K562 (cell line): ENCODE results near the gene CELF4. TPM values are rescaled to one million over a fixed set of nuclear protein-coding genes. Genes with fewer than 3 reads are reported as not detected.

Source experiments
- ATAC-seq: fragments of 200-7000 bp; cut with Tn5 transposase; 3 replicates; pipeline ENCODE4 v1.9.1; 2020; ENCODE audit warnings: moderate library complexity
- BruUV-seq: library from RNA; stranded (reverse); fragments of 400-500 nt; replicated peaks from 2 replicates; lab custom pipeline; 2021; lab: Mats Ljungman, UMichigan
- CTCF ChIA-PET: fragments of 300-600 bp; formaldehyde crosslinking; extraction: SDS; loops from one replicate; lab custom pipeline; 2021; ENCODE audit warnings: low intra/inter-chr PET ratio; lab: Yijun Ruan, JAX
- POLR2A ChIA-PET: fragments of 300-600, 350-650 bp; sonication (Branson Sonifier 250); formaldehyde crosslinking; extraction: SDS; loops from one replicate; lab custom pipeline; 2021; ENCODE audit warnings: antibody characterized with exemption, inconsistent platforms; lab: Yijun Ruan, JAX
- DNase-seq, 4 experiments: peaks; one replicate each; pipeline versions ENCODE4 v3.0.0 to v3.0.0-alpha.2; 2011 to 2018; ENCODE audit warnings: low spot score in 3 of 4, mixed read lengths in 3 of 4; ENCODE audit errors: extremely low read depth in 1 of 4
- FAIRE-seq: peaks from 2 replicates; lab custom pipeline; 2011; peaks lifted over from hg19 to GRCh38; lab: Jason Lieb, UNC
- H2AFZ ChIP-seq: 2 replicates; pipeline ENCODE4 v1.6.0; 2011; ENCODE audit warnings: low read depth, low read length, control low read depth, inconsistent platforms
- H3K27ac ChIP-seq: fragments of 200-600 bp; 3 replicates; pipeline ENCODE4 v1.8.0; 2011; ENCODE audit warnings: low read depth, mild to moderate bottlenecking, control low read depth, inconsistent platforms, low read length, moderate library complexity, mixed read lengths; ENCODE audit errors: extremely low read depth
- H3K27me3 ChIP-seq, 2 experiments: fragments of 300-600 bp in 1 of 2; 2 replicates in 1 of 2; 3 replicates in 1 of 2; pipeline versions ENCODE4 v1.6.0 to v1.8.0; 2011; ENCODE audit warnings: inconsistent platforms in 2 of 2, low read length in 2 of 2, mild to moderate bottlenecking in 1 of 2, mixed read lengths in 1 of 2, moderate library complexity in 1 of 2; ENCODE audit not compliant: control insufficient read depth in 2 of 2, insufficient read depth in 2 of 2
- H3K36me3 ChIP-seq: fragments of 300-600 bp; 3 replicates; pipeline ENCODE4 v1.8.0; 2011; ENCODE audit warnings: mild to moderate bottlenecking, low read length, inconsistent platforms; ENCODE audit not compliant: control insufficient read depth, insufficient read depth
- H3K4me1 ChIP-seq, 2 experiments: fragments of 200-600 bp in 1 of 2; replicated peaks in 1 of 2; 2 replicates in 1 of 2; 3 replicates in 1 of 2; pipeline versions ENCODE4 v1.5.1 to v1.8.0; 2011; ENCODE audit warnings: inconsistent platforms in 2 of 2, low read length in 2 of 2, mild to moderate bottlenecking in 1 of 2, mixed read lengths in 1 of 2, moderate library complexity in 1 of 2; ENCODE audit not compliant: control insufficient read depth in 2 of 2, insufficient read depth in 2 of 2
- H3K4me2 ChIP-seq: 2 replicates; pipeline ENCODE4 v1.6.1; 2011; ENCODE audit warnings: low read length, control low read depth, inconsistent platforms, mixed read lengths; ENCODE audit not compliant: insufficient read depth
- H3K4me3 ChIP-seq: fragments of 200-600 bp; sonication (generic), shearing (Covaris generic); 2 replicates; pipeline ENCODE4 v1.5.1; 2016; ENCODE audit warnings: control low read depth, inconsistent platforms
- H3K79me2 ChIP-seq: fragments of 200-600 bp; 3 replicates; pipeline ENCODE4 v1.8.0; 2011; ENCODE audit warnings: low read length, inconsistent platforms; ENCODE audit not compliant: control insufficient read depth, insufficient read depth
- H3K9ac ChIP-seq, 2 experiments: 2 replicates each; pipeline versions ENCODE4 v1.6.0 to v1.6.1; 2011; ENCODE audit warnings: low read depth in 2 of 2, low read length in 2 of 2, control low read depth in 1 of 2, inconsistent platforms in 1 of 2, mild to moderate bottlenecking in 1 of 2, mixed read lengths in 1 of 2; ENCODE audit not compliant: insufficient read depth in 1 of 2
- H3K9me1 ChIP-seq: one replicate; pipeline ENCODE4 v1.6.0; 2011; ENCODE audit warnings: inconsistent platforms, mild to moderate bottlenecking, low read length, moderate library complexity; ENCODE audit not compliant: control insufficient read depth, insufficient read depth
- H3K9me3 ChIP-seq: replicated peaks from 2 replicates; pipeline ENCODE4 v1.5.1; 2011; ENCODE audit warnings: low read depth, low read length, inconsistent platforms; ENCODE audit not compliant: control insufficient read depth, insufficient read depth
- H4K20me1 ChIP-seq: replicated peaks from 2 replicates; pipeline ENCODE4 v1.6.1; 2011; ENCODE audit warnings: low read length, inconsistent platforms, mixed read lengths; ENCODE audit not compliant: control insufficient read depth, insufficient read depth
- HMGN3 ChIP-seq: IDR thresholded peaks from 2 replicates; pipeline ENCODE4 v1.6.1; 2011; ENCODE audit warnings: borderline replicate concordance, low read depth, mild to moderate bottlenecking, mixed read lengths, low read length; ENCODE audit not compliant: insufficient read length; ENCODE audit errors: extremely low read depth
- KLF10 ChIP-seq: fragments of 250-450 bp; sonication (Bioruptor Pico); IDR thresholded peaks from 2 replicates; pipeline ENCODE4 v1.6.1; 2021; ENCODE audit warnings: matching md5 sums
- PHB ChIP-seq: fragments of 250-450 bp; sonication (Bioruptor Pico); IDR thresholded peaks from 2 replicates; pipeline ENCODE4 v1.5.0; 2021
- POLR2A ChIP-seq: fragments of 450-650 bp; conservative IDR thresholded peaks from 2 replicates; pipeline ENCODE4 v1.6.1; 2016
- PRPF4 ChIP-seq: fragments of 200-400 bp; formaldehyde crosslinking; IDR thresholded peaks from one replicate; pipeline ENCODE4 v1.6.1; 2017; ENCODE audit warnings: low read length, low read depth, mild to moderate bottlenecking; ENCODE audit not compliant: insufficient read depth, poor library complexity, severe bottlenecking
- ZBTB1 ChIP-seq: sonication (generic); formaldehyde crosslinking; IDR thresholded peaks from 2 replicates; pipeline ENCODE4 v1.8.1; 2023; ENCODE audit warnings: missing genetic modification reagents, low read depth, mild to moderate bottlenecking, borderline replicate concordance
- ZBTB34 ChIP-seq: fragments of 250-450 bp; sonication (Bioruptor Pico); IDR thresholded peaks from 2 replicates; pipeline ENCODE4 v1.8.0; 2021; ENCODE audit warnings: mild to moderate bottlenecking, moderate library complexity
- ZNF184 ChIP-seq: sonication (generic); formaldehyde crosslinking; IDR thresholded peaks from 2 replicates; pipeline ENCODE4 v1.5.0; 2020; ENCODE audit warnings: missing genetic modification reagents
- ZNF395 ChIP-seq: fragments of 200-800 bp; sonication (Bioruptor generic); IDR thresholded peaks from 2 replicates; pipeline ENCODE4 v1.6.1; 2017; ENCODE audit warnings: missing genetic modification characterization, missing compliant biosample characterization
- ZNF408 ChIP-seq: fragments of 250-450 bp; sonication (Bioruptor Pico); IDR thresholded peaks from 2 replicates; pipeline ENCODE4 v1.4.0; 2020; ENCODE audit warnings: low read depth, mild to moderate bottlenecking, moderate library complexity
- WGBS: fragments of 100-300 bp; shearing (Covaris generic); methylation state at CpG from one replicate; pipeline ENCODE4 v1.1.6; 2016; ENCODE audit warnings: low coverage, mixed read lengths; ENCODE audit not compliant: insufficient coverage; ENCODE audit errors: missing lambda C conversion rate; 5-methylcytosine and 5-hydroxymethylcytosine counted together
- in situ Hi-C: fragments of 300-500 bp; cut with MboI; formaldehyde crosslinking; loops from 4 replicates; pipeline ENCODE4 v1.15.0; 2018; ENCODE audit warnings: inconsistent platforms, mixed read lengths
- intact Hi-C: fragments of 100-400 bp; cut with micrococcal nuclease; formaldehyde crosslinking; loops from 2 replicates; pipeline ENCODE4 v1.14.2; 2022
- polyA plus RNA-seq, 8 experiments: library from polyadenylated mRNA; depleted of rRNA in 4 of 8; stranded (reverse) in 5 of 8; unstranded in 3 of 8; fragments of >200 nt; fragmentation: Nextera tagmentation in 2 of 8; fragmentation: Illumina TruSeq in 1 of 8; extraction: Ambion mirVana in 2 of 8; extraction: Trizol in 1 of 8; gene quantifications; 2 replicates each; pipeline versions ENCODE4 v1.2.1 to v1.2.3, GENCODE V29; 2011 to 2014; ENCODE audit warnings: inconsistent platforms in 1 of 8, missing spikeins in 1 of 8
- total RNA-seq, 7 experiments: library from RNA; depleted of rRNA in 6 of 7; stranded (reverse); fragments of >200 nt in 6 of 7; fragmentation: Illumina TruSeq in 2 of 7; extraction: Trizol in 2 of 7; gene quantifications; 2 replicates each; pipeline versions ENCODE4 v1.2.1 to v1.2.3, GENCODE V29; 2011 to 2021; ENCODE audit warnings: low replicate concordance in 1 of 7
- TF ChIP-seq, protein P1 (sequence below): fragments of 450-650 bp; formaldehyde crosslinking; IDR thresholded peaks from 2 replicates; pipeline ENCODE4 v1.4.0; 2020; ENCODE audit warnings: mild to moderate bottlenecking, mixed read lengths
- TF ChIP-seq, protein P2 (sequence below): fragments of 250-450 bp; sonication (Bioruptor Pico); IDR thresholded peaks from 2 replicates; pipeline ENCODE4 v1.9.0; 2021; ENCODE audit warnings: mild to moderate bottlenecking, inconsistent platforms

Gene CELF4
- total and polyA plus RNA-seq, 9 of the 15 experiments (the other 6 are each of a cell fraction or from before 2014, with no cell fraction given), result 0.04 to 0.24 (median 0.07) TPM; not detected in 3

DNA sequence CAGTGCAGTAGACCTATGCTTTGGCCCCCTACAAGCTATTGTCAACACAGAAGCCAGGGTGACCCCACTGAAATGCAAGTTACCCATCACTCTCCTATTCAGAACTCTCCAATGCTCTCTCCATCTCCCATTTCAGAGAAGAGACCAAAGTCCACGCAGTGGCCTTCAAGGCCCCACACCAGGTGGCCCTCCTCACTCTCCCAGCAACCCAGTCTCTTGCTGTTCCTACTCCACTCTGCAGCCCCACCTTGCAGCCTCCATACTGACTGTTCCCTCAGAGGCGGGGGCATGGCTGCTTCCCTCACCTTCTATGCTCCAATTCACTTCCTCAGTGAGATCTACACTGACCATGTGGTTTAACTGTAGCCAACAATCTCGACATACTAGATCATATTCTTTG is 313.3 kb downstream of the CELF4 start:
- no peak for ATAC-seq
- no peaks in the 10 kb centered on the region for H3K9me3 ChIP-seq
- H2AFZ ChIP-seq, result no peak overlapping the region
- no peaks in the 10 kb centered on the region for H3K79me2 ChIP-seq
- no peak overlapping the region for H3K9ac ChIP-seq
- POLR2A ChIA-PET, result no interaction called here
- no peak for DNase-seq
- in situ Hi-C loops, result no loop called here
- no peak overlapping the region for H3K4me3 ChIP-seq
- CTCF ChIA-PET, result no interaction called here
- no TSS peak for BruUV-seq
- peaks cover 2% of the 10 kb centered on the region; the same call in 1 of the 2 replicates for H4K20me1 ChIP-seq
- WGBS, result 2% methylated on average over 3 of the region's 3 CpGs
- no peak for FAIRE-seq
- TF ChIP-seq, protein P1, sequence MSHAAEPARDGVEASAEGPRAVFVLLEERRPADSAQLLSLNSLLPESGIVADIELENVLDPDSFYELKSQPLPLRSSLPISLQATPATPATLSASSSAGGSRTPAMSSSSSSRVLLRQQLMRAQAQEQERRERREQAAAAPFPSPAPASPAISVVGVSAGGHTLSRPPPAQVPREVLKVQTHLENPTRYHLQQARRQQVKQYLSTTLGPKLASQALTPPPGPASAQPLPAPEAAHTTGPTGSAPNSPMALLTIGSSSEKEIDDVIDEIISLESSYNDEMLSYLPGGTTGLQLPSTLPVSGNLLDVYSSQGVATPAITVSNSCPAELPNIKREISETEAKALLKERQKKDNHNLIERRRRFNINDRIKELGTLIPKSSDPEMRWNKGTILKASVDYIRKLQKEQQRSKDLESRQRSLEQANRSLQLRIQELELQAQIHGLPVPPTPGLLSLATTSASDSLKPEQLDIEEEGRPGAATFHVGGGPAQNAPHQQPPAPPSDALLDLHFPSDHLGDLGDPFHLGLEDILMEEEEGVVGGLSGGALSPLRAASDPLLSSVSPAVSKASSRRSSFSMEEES, result no peak
- TF ChIP-seq HMGN3 (no peak), POLR2A (no peak), PHB (CRISPR knock-in tag) (no peak), PRPF4 (no peak), KLF10 (CRISPR knock-in tag) (no peak), ZNF184 (no peak), ZNF408 (no peak), ZNF395 (CRISPR knock-in tag) (no peak), ZBTB1 (no peak), ZBTB34 (no peak)
- TF ChIP-seq, protein P2, sequence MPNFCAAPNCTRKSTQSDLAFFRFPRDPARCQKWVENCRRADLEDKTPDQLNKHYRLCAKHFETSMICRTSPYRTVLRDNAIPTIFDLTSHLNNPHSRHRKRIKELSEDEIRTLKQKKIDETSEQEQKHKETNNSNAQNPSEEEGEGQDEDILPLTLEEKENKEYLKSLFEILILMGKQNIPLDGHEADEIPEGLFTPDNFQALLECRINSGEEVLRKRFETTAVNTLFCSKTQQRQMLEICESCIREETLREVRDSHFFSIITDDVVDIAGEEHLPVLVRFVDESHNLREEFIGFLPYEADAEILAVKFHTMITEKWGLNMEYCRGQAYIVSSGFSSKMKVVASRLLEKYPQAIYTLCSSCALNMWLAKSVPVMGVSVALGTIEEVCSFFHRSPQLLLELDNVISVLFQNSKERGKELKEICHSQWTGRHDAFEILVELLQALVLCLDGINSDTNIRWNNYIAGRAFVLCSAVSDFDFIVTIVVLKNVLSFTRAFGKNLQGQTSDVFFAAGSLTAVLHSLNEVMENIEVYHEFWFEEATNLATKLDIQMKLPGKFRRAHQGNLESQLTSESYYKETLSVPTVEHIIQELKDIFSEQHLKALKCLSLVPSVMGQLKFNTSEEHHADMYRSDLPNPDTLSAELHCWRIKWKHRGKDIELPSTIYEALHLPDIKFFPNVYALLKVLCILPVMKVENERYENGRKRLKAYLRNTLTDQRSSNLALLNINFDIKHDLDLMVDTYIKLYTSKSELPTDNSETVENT (CRISPR knock-in tag), result no peak
- no peaks in the 10 kb centered on the region for H3K9me1 ChIP-seq
- no peak overlapping the region for H3K27ac ChIP-seq
- no peak overlapping the region for H3K4me2 ChIP-seq
- intact Hi-C loops, result loop anchor here (10.0 kb wide), 1 partner anchor 308 kb away; no protein-coding TSS in a partner anchor
- peaks cover 0 to 13% of the 10 kb centered on the region in 2 experiments; a peak in 3 of 5 replicates for H3K27me3 ChIP-seq
- peaks cover 0 to 13% of the 10 kb centered on the region in 2 experiments; a peak in 2 of 5 replicates for H3K4me1 ChIP-seq
- H3K36me3 ChIP-seq, result no peaks in the 10 kb centered on the region
